ENCODE results near the gene GALNT10. TPM values are rescaled to one million over a fixed set of nuclear protein-coding genes. Genes with fewer than 3 reads are reported as not detected.
"Not testable (repeated sequence)": the region's sequence is repeated elsewhere in the genome, so short reads cannot be mapped to it uniquely, and the experiment has no call there.

GALNT10 gene
- total RNA-seq, 1 experiment from 2014 or later, result 68.2 TPM

- CTCF ChIA-PET, result no interaction called here
These were observed 166.4 kb downstream of the GALNT10 start for GRCh38 chr5:154356958-154357357.

GRCh38 chr5:154358516-154359220, 168.1 kb downstream of the GALNT10 start:
- H3K27me3 Mint-ChIP-seq (ENCODE audit: unreplicated experiment), result no peaks in the 10 kb centered on the region
- no TSS peak for BruUV-seq (replicated peaks)
- no peaks in the 10 kb centered on the region for H3K9me3 Mint-ChIP-seq (ENCODE audit: low read depth, unreplicated experiment)
- H3K27ac Mint-ChIP-seq (ENCODE audit: unreplicated experiment), result no peak overlapping the region
- CTCF ChIA-PET, result no interaction called here
- TF ChIP-seq CTCF (IDR thresholded peaks at IDR 0.05; ENCODE audit: unreplicated experiment), result no peak
- intact Hi-C loops (cut with micrococcal nuclease; ENCODE audit: unreplicated experiment), result no loop called here
- H3K36me3 Mint-ChIP-seq (ENCODE audit: insufficient read depth, unreplicated experiment), result no peaks in the 10 kb centered on the region
- H3K4me3 Mint-ChIP-seq (ENCODE audit: low read depth, unreplicated experiment), result no peak overlapping the region
- DNase-seq, result no peak
- H3K4me1 Mint-ChIP-seq (ENCODE audit: low read depth, unreplicated experiment), result peaks cover 20% of the 10 kb centered on the region

More at GRCh38 chr5:154356958-154357357, 166.4 kb downstream of the GALNT10 start:
- peaks cover 20% of the 10 kb centered on the region for H3K4me1 Mint-ChIP-seq (ENCODE audit: low read depth, unreplicated experiment)
- no TSS peak for BruUV-seq (replicated peaks)
- H3K36me3 Mint-ChIP-seq (ENCODE audit: insufficient read depth, unreplicated experiment), result no peaks in the 10 kb centered on the region
- H3K27me3 Mint-ChIP-seq (ENCODE audit: unreplicated experiment), result no peaks in the 10 kb centered on the region
- H3K27ac Mint-ChIP-seq (ENCODE audit: unreplicated experiment), result no peak overlapping the region
- intact Hi-C loops (cut with micrococcal nuclease; ENCODE audit: unreplicated experiment), result no loop called here
- no peaks in the 10 kb centered on the region for H3K9me3 Mint-ChIP-seq (ENCODE audit: low read depth, unreplicated experiment)
- H3K4me3 Mint-ChIP-seq (ENCODE audit: low read depth, unreplicated experiment), result no peak overlapping the region
- no peak for DNase-seq
- no peak for TF ChIP-seq CTCF (IDR thresholded peaks at IDR 0.05; ENCODE audit: unreplicated experiment)

- no peak for TF ChIP-seq CTCF (IDR thresholded peaks at IDR 0.05; ENCODE audit: unreplicated experiment)
- no peak overlapping the region for H3K4me3 Mint-ChIP-seq (ENCODE audit: low read depth, unreplicated experiment)
- H3K4me1 Mint-ChIP-seq (ENCODE audit: low read depth, unreplicated experiment), result peaks cover 25% of the 10 kb centered on the region
- no TSS peak for BruUV-seq (replicated peaks)
- no peaks in the 10 kb centered on the region for H3K27me3 Mint-ChIP-seq (ENCODE audit: unreplicated experiment)
- DNase-seq, result no peak
- CTCF ChIA-PET, result no interaction called here
- no peaks in the 10 kb centered on the region for H3K9me3 Mint-ChIP-seq (ENCODE audit: low read depth, unreplicated experiment)
- no peak overlapping the region for H3K27ac Mint-ChIP-seq (ENCODE audit: unreplicated experiment)
- intact Hi-C loops (cut with micrococcal nuclease; ENCODE audit: unreplicated experiment), result no loop called here
- no peaks in the 10 kb centered on the region for H3K36me3 Mint-ChIP-seq (ENCODE audit: insufficient read depth, unreplicated experiment)
These were observed 168.7 kb downstream of the GALNT10 start for GRCh38 chr5:154359221-154359573.

GRCh38 chr5:154360241-154360640, 169.7 kb downstream of the GALNT10 start:
- CTCF ChIA-PET; H3K36me3 Mint-ChIP-seq (ENCODE audit: insufficient read depth, unreplicated experiment): not testable (repeated sequence)

GRCh38 chr5:154363411-154363810, 172.9 kb downstream of the GALNT10 start:
- BruUV-seq (replicated peaks), result no TSS peak
- Mint-ChIP-seq H3K4me1 (ENCODE audit: low read depth, unreplicated experiment) (peaks cover 39% of the 10 kb centered on the region), H3K36me3 (ENCODE audit: insufficient read depth, unreplicated experiment) (no peaks in the 10 kb centered on the region), H3K27me3 (ENCODE audit: unreplicated experiment) (no peaks in the 10 kb centered on the region), H3K27ac (ENCODE audit: unreplicated experiment) (no peak overlapping the region), H3K9me3 (ENCODE audit: low read depth, unreplicated experiment) (no peaks in the 10 kb centered on the region), H3K4me3 (ENCODE audit: low read depth, unreplicated experiment) (no peak overlapping the region)
- CTCF ChIA-PET, result no interaction called here
- TF ChIP-seq CTCF (IDR thresholded peaks at IDR 0.05; ENCODE audit: unreplicated experiment), result no peak
- DNase-seq, result no peak
- intact Hi-C loops (cut with micrococcal nuclease; ENCODE audit: unreplicated experiment), result no loop called here

More at GRCh38 chr5:154360241-154360640, 169.7 kb downstream of the GALNT10 start:
- DNase-seq; H3K27me3 Mint-ChIP-seq (ENCODE audit: unreplicated experiment); H3K4me3 Mint-ChIP-seq (ENCODE audit: low read depth, unreplicated experiment); intact Hi-C loops (cut with micrococcal nuclease; ENCODE audit: unreplicated experiment); H3K9me3 Mint-ChIP-seq (ENCODE audit: low read depth, unreplicated experiment); BruUV-seq (replicated peaks); H3K27ac Mint-ChIP-seq (ENCODE audit: unreplicated experiment): not testable (repeated sequence)
- H3K4me1 Mint-ChIP-seq (ENCODE audit: low read depth, unreplicated experiment), result peaks cover 34% of the 10 kb centered on the region
